Astrocyte of the cerebellum (primary cell): ENCODE data around the gene IMP4.
A peak's percentile ranks its signal among the peaks of the same experiment; 100 is the strongest.

Source experiments
- DNase-seq: peaks from one replicate; pipeline ENCODE4 v3.0.0-alpha.2; 2011; ENCODE audit warnings: low read depth
- H3K4me3 ChIP-seq: 2 replicates; pipeline ENCODE4 v1.5.1; 2011; ENCODE audit warnings: mild to moderate bottlenecking, low read depth, low read length, moderate library complexity
- in situ Hi-C: cut with HindIII; loops from 2 replicates; pipeline ENCODE4 v1.10.0; 2017; ENCODE audit warnings: low sequenced_read_pairs
- TF ChIP-seq, protein P1 (sequence below): IDR thresholded peaks from 2 replicates; pipeline ENCODE4 v1.5.1; 2012; ENCODE audit warnings: low read length, low read depth, moderate library complexity, mild to moderate bottlenecking; ENCODE audit errors: missing control alignments

The IMP4 gene

DNA sequence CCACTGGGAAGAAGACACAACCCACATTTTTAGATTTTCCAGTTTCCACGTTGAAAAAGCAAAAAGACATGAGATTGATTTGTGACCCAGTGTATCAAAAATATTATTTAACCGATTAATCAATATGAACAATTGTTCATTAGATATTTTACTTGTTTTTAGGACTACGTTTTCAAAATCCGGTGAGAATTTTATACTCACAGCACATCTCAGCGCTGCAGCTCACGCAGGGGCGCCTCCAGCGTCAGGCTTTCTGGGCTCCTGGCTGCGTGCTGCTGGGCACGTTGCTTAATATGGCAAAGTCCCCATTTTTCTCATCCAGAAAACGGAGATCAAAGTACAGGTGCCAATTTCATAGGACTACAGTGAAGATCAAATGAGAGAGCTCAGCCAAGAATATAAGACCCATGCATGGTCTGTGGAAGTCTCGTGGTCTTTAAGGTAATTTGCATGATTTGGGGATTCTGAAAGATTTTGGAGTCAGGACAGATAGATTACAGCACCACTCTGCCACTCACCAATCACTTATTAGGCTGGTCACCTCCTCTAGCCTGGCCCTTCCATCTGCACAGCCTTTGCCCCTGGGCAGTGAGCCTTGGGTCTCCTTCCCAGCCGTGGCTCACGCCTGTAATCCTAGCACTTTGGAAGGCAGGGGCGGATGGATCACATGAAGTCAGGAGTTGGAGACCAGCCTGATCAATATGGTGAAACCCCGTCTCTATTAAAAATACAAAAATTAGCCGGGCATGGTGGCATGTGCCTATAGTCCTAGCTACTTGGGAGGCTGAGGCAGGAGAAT lies 49.4 kb downstream of the IMP4 start:
- DNase-seq = no peak
- in situ Hi-C loops = no loop called here
- TF ChIP-seq, protein P1, sequence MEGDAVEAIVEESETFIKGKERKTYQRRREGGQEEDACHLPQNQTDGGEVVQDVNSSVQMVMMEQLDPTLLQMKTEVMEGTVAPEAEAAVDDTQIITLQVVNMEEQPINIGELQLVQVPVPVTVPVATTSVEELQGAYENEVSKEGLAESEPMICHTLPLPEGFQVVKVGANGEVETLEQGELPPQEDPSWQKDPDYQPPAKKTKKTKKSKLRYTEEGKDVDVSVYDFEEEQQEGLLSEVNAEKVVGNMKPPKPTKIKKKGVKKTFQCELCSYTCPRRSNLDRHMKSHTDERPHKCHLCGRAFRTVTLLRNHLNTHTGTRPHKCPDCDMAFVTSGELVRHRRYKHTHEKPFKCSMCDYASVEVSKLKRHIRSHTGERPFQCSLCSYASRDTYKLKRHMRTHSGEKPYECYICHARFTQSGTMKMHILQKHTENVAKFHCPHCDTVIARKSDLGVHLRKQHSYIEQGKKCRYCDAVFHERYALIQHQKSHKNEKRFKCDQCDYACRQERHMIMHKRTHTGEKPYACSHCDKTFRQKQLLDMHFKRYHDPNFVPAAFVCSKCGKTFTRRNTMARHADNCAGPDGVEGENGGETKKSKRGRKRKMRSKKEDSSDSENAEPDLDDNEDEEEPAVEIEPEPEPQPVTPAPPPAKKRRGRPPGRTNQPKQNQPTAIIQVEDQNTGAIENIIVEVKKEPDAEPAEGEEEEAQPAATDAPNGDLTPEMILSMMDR = no peak
- peak overlapping the region; percentile 64 for H3K4me3 ChIP-seq

DNA sequence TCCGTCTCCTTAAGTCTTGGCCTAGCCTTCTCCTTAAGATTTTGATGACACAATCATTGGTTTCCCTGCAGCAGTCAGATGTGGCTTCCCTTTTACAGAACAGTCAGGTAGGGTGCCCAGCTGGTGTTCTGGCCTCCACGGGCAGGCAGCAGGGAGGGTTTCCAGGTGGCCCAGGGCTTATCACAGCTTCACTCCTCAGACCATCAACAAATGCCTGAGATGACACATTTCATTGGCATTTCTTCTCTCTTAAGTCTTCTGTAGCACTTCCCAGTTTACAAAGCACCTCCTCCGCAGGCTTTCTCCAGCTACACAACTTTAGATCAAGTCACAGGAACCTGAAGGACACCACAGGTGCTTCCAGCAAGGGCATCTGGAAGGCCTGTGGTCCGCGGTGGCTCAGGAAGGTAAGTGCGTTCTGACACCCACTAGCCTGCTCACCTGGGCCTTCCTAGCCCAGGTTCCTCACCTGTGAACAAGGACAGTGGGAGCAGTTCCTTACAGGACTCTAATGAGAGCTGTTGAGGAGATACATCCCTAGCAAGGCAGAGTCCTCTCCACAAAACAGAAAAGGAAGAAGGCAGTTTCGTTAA lies 50.7 kb downstream of the IMP4 start:
- no peak overlapping the region for H3K4me3 ChIP-seq
- no peak for DNase-seq
- in situ Hi-C loops = no loop called here
- TF ChIP-seq, protein P1 = no peak
